ENCODE results near the gene CHST8. TPM values are rescaled to one million over a fixed set of nuclear protein-coding genes. Genes with fewer than 3 reads are reported as not detected.
"Not testable (repeated sequence)": the region's sequence is repeated elsewhere in the genome, so short reads cannot be mapped to it uniquely, and the experiment has no call there.

The CHST8 gene
- total and polyA plus RNA-seq, 2 experiments from 2014 or later, result 9.3 to 38.2 TPM

DNA sequence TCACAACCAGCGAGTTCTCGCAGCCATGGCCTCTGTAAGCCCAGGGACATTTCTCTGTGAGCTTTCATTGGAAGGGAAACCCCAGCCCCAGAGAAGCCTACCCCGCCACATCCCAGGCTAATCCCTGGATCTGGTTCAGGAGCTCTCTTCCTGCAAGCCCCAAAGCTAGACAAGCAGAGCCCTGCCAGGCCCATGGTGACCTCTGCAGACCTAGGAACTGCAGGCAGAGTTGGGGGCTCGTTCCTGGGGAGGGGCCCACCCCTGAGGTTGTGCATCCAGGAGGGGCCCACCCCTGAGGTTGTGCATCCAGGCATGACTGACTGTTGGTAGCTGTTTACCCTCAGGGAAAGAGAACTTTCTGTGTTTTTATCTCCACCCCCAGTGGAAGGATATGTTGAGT is 196.7 kb downstream of the CHST8 start:
- peaks cover 17% of the 10 kb centered on the region for H3K27me3 Mint-ChIP-seq (ENCODE audit: insufficient read depth, low read depth, poor library complexity)
- H3K4me1 Mint-ChIP-seq, result peaks cover 16% of the 10 kb centered on the region
- no peak overlapping the region for H3K4me3 ChIP-seq
- no peaks in the 10 kb centered on the region for H3K9me2 ChIP-seq (ENCODE audit: insufficient read depth)
- H3K9me3 Mint-ChIP-seq, result no peaks in the 10 kb centered on the region
- H3K4me1 ChIP-seq (ENCODE audit: insufficient read depth), result peaks cover 9% of the 10 kb centered on the region
- H3K4me2 ChIP-seq, result no peak overlapping the region
- H3F3A ChIP-seq (replicated peaks; ENCODE audit: low read depth), result no peaks in the 10 kb centered on the region
- H3K27ac Mint-ChIP-seq, result no peak overlapping the region
- no peaks in the 10 kb centered on the region for H4K20me1 ChIP-seq (replicated peaks; ENCODE audit: insufficient read depth)
- DNase-seq (ENCODE audit: low spot score), result no peak
- no peak overlapping the region; the same call in 2 of the 3 replicates for H3K4me3 Mint-ChIP-seq
- H3K27me3 ChIP-seq (ENCODE audit: insufficient read depth), result 0 out of 2 replicates have a peak, but pooled peaks cover 5% of the 10 kb centered on the region
- H3K36me3 ChIP-seq (ENCODE audit: insufficient read depth), result no peaks in the 10 kb centered on the region
- H3K27ac ChIP-seq (ENCODE audit: low read depth), result no peak overlapping the region
- TF ChIP-seq, protein P1, sequence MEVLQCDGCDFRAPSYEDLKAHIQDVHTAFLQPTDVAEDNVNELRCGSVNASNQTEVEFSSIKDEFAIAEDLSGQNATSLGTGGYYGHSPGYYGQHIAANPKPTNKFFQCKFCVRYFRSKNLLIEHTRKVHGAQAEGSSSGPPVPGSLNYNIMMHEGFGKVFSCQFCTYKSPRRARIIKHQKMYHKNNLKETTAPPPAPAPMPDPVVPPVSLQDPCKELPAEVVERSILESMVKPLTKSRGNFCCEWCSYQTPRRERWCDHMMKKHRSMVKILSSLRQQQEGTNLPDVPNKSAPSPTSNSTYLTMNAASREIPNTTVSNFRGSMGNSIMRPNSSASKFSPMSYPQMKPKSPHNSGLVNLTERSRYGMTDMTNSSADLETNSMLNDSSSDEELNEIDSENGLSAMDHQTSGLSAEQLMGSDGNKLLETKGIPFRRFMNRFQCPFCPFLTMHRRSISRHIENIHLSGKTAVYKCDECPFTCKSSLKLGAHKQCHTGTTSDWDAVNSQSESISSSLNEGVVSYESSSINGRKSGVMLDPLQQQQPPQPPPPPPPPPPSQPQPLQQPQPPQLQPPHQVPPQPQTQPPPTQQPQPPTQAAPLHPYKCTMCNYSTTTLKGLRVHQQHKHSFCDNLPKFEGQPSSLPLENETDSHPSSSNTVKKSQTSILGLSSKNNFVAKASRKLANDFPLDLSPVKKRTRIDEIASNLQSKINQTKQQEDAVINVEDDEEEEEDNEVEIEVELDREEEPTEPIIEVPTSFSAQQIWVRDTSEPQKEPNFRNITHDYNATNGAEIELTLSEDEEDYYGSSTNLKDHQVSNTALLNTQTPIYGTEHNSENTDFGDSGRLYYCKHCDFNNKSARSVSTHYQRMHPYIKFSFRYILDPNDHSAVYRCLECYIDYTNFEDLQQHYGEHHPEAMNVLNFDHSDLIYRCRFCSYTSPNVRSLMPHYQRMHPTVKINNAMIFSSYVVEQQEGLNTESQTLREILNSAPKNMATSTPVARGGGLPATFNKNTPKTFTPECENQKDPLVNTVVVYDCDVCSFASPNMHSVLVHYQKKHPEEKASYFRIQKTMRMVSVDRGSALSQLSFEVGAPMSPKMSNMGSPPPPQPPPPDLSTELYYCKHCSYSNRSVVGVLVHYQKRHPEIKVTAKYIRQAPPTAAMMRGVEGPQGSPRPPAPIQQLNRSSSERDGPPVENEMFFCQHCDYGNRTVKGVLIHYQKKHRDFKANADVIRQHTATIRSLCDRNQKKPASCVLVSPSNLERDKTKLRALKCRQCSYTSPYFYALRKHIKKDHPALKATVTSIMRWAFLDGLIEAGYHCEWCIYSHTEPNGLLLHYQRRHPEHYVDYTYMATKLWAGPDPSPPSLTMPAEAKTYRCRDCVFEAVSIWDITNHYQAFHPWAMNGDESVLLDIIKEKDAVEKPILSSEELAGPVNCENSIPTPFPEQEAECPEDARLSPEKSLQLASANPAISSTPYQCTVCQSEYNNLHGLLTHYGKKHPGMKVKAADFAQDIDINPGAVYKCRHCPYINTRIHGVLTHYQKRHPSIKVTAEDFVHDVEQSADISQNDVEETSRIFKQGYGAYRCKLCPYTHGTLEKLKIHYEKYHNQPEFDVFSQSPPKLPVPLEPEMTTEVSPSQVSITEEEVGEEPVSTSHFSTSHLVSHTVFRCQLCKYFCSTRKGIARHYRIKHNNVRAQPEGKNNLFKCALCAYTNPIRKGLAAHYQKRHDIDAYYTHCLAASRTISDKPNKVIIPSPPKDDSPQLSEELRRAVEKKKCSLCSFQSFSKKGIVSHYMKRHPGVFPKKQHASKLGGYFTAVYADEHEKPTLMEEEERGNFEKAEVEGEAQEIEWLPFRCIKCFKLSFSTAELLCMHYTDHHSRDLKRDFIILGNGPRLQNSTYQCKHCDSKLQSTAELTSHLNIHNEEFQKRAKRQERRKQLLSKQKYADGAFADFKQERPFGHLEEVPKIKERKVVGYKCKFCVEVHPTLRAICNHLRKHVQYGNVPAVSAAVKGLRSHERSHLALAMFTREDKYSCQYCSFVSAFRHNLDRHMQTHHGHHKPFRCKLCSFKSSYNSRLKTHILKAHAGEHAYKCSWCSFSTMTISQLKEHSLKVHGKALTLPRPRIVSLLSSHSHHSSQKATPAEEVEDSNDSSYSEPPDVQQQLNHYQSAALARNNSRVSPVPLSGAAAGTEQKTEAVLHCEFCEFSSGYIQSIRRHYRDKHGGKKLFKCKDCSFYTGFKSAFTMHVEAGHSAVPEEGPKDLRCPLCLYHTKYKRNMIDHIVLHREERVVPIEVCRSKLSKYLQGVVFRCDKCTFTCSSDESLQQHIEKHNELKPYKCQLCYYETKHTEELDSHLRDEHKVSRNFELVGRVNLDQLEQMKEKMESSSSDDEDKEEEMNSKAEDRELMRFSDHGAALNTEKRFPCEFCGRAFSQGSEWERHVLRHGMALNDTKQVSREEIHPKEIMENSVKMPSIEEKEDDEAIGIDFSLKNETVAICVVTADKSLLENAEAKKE (CRISPR knock-in tag; IDR thresholded peaks at IDR 0.05), result no peak
- TF ChIP-seq, protein P2, sequence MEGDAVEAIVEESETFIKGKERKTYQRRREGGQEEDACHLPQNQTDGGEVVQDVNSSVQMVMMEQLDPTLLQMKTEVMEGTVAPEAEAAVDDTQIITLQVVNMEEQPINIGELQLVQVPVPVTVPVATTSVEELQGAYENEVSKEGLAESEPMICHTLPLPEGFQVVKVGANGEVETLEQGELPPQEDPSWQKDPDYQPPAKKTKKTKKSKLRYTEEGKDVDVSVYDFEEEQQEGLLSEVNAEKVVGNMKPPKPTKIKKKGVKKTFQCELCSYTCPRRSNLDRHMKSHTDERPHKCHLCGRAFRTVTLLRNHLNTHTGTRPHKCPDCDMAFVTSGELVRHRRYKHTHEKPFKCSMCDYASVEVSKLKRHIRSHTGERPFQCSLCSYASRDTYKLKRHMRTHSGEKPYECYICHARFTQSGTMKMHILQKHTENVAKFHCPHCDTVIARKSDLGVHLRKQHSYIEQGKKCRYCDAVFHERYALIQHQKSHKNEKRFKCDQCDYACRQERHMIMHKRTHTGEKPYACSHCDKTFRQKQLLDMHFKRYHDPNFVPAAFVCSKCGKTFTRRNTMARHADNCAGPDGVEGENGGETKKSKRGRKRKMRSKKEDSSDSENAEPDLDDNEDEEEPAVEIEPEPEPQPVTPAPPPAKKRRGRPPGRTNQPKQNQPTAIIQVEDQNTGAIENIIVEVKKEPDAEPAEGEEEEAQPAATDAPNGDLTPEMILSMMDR (conservative IDR thresholded peaks at IDR 0.05; ENCODE audit: low read depth in 2 of 2), result no peak
- TF ChIP-seq, protein P3, sequence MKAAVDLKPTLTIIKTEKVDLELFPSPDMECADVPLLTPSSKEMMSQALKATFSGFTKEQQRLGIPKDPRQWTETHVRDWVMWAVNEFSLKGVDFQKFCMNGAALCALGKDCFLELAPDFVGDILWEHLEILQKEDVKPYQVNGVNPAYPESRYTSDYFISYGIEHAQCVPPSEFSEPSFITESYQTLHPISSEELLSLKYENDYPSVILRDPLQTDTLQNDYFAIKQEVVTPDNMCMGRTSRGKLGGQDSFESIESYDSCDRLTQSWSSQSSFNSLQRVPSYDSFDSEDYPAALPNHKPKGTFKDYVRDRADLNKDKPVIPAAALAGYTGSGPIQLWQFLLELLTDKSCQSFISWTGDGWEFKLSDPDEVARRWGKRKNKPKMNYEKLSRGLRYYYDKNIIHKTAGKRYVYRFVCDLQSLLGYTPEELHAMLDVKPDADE (IDR thresholded peaks at IDR 0.05), result no peak
- TF ChIP-seq NANOG (IDR thresholded peaks at IDR 0.05; ENCODE audit: borderline replicate concordance), result no peak
- TF ChIP-seq ZNF114 (CRISPR knock-in tag; IDR thresholded peaks at IDR 0.05), result no peak
- no peak for TF ChIP-seq POLR2AphosphoS5 (IDR thresholded peaks at IDR 0.05; ENCODE audit: low read depth)
- no peak for TF ChIP-seq EZH2 (IDR thresholded peaks at IDR 0.05; ENCODE audit: low read depth, unreplicated experiment)
- no peak for TF ChIP-seq JUNB (IDR thresholded peaks at IDR 0.05; ENCODE audit: unreplicated experiment)
- TF ChIP-seq EZH2phosphoT487 (IDR thresholded peaks at IDR 0.05; ENCODE audit: unreplicated experiment), result no peak
- H2AFZ ChIP-seq, result no peak overlapping the region
- H3K79me2 ChIP-seq (replicated peaks; ENCODE audit: insufficient read depth), result no peaks in the 10 kb centered on the region
- ATAC-seq, result no peak
- peaks cover 9% of the 10 kb centered on the region; the same call in 1 of the 3 replicates for H3K36me3 Mint-ChIP-seq (ENCODE audit: low read depth)

DNA sequence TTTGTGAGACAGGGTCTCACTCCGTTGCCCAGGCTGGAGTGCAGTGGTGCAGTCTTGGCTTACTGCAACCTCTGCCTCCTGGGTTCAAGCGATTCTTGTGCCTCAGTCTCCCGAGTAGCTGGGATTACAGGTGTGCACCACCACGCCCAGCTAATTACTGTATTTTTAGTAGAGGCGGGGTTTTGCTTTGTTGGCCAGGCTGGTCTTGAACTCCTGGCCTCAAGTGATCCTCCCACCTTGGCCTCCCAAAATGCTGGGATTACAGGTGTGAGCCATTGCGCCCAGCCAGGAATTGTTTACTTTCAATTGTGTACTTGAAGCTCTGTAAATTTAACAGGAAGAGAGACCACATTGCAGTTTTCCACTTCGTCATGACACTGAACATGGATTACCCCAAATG is 197.3 kb downstream of the CHST8 start:
- Mint-ChIP-seq H3K4me1 (peaks cover 16% of the 10 kb centered on the region), H3K27me3 (ENCODE audit: insufficient read depth, low read depth, poor library complexity) (peaks cover 17% of the 10 kb centered on the region), H3K4me3 (peak overlapping the region; percentile 77)
- H4K20me1 ChIP-seq (replicated peaks; ENCODE audit: insufficient read depth); H3K36me3 Mint-ChIP-seq (ENCODE audit: low read depth); H3K4me1 ChIP-seq (ENCODE audit: insufficient read depth); H3K27me3 ChIP-seq (ENCODE audit: insufficient read depth); H3F3A ChIP-seq (replicated peaks; ENCODE audit: low read depth); DNase-seq (ENCODE audit: low spot score); H3K9me2 ChIP-seq (ENCODE audit: insufficient read depth); H3K9me3 Mint-ChIP-seq; H3K79me2 ChIP-seq (replicated peaks; ENCODE audit: insufficient read depth); ATAC-seq; H3K36me3 ChIP-seq (ENCODE audit: insufficient read depth); H3K27ac Mint-ChIP-seq: not testable (repeated sequence)
- Histone ChIP-seq H3K4me3 (peak overlapping the region; percentile 78; the same call in 1 of the 2 replicates), H2AFZ (peak overlapping the region; percentile 78), H3K27ac (ENCODE audit: low read depth) (0 out of 2 replicates have a peak overlapping the region, but pooled peaks have one; percentile 79), H3K4me2 (peak overlapping the region; percentile 96)

Data from GM23338 (cell line).